SK-N-MC (cell line): ENCODE results near the gene ZCCHC18.
A peak's percentile ranks its signal among the peaks of the same experiment; 100 is the strongest.

Experiments
- EZH2 ChIP-seq: fragments of 200-600 bp; sonication (generic); IDR thresholded peaks from one replicate; pipeline ENCODE4 v1.6.1; 2017; ENCODE audit warnings: antibody characterized with exemption
- FOXP2 ChIP-seq: optimal IDR thresholded peaks from 2 replicates; pipeline ENCODE3; 2011; ENCODE audit warnings: mild to moderate bottlenecking, moderate library complexity; ENCODE audit not compliant: insufficient read depth; ENCODE audit errors: extremely low read length, control extremely low read depth
- POLR2AphosphoS5 ChIP-seq: IDR thresholded peaks from 2 replicates; pipeline ENCODE4 v1.6.1; 2012; ENCODE audit warnings: mild to moderate bottlenecking, low read depth, low read length, borderline replicate concordance

DNA sequence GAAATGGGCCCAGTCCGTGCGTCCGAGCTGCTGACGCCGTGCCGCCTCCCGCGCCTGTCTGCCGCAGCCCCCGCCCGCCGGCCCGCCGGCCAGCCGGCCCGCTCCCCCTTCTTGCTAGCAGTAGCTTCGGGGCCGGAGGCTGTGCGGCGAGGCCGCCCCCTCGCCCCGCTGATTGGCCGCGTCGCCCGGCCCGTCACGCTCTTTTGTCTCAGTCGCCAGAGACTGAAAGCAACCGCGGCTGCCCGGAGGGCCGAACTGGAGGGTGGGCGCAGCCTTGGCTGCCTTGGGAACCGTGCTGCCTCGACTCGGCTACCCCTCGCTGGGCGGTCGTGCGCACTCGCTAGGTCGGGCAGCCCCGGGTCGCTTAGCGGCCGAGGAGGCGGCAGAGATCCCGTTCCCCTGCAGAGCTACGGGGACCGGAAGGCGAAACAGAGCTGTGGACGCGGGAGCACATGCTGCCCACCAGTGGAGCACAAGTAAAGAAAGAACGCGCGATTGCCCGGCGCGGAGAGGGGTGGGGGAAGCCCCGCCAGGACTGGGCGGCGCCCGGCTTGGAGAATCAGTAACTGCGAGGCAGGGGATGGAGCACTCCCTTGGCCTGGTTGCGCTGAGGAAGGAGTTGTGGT lies at the start of gene ZCCHC18:
- TF ChIP-seq EZH2 (peak; percentile 84), POLR2AphosphoS5 (no peak), FOXP2 (no peak)
